H9 (cell line): ENCODE results near the gene CDC25C. TPM values are rescaled to one million over a fixed set of nuclear protein-coding genes. Genes with fewer than 3 reads are reported as not detected.

ENCODE experiments used
- DNase-seq: peaks from one replicate; pipeline ENCODE4 v3.0.0-alpha.2; 2017
- H2AFZ ChIP-seq: one replicate; pipeline ENCODE4 v1.6.1; 2013; ENCODE audit warnings: mild to moderate bottlenecking, low read length, control low read depth, moderate library complexity
- H2AK5ac ChIP-seq: 2 replicates; pipeline ENCODE4 v1.6.1; 2013; ENCODE audit warnings: low read length, control low read depth, mixed read lengths; ENCODE audit not compliant: insufficient read length
- H2BK120ac ChIP-seq: one replicate; pipeline ENCODE4 v1.6.1; 2013; ENCODE audit warnings: low read depth, mild to moderate bottlenecking, low read length, control low read depth, inconsistent platforms; ENCODE audit not compliant: poor library complexity, severe bottlenecking
- H2BK12ac ChIP-seq: 2 replicates; pipeline ENCODE4 v1.6.1; 2013; ENCODE audit warnings: low read length, control low read depth, mixed read lengths, low read depth; ENCODE audit not compliant: insufficient read length
- H2BK15ac ChIP-seq: 2 replicates; pipeline ENCODE4 v1.6.1; 2013; ENCODE audit warnings: low read depth, low read length, control low read depth
- H2BK20ac ChIP-seq: one replicate; pipeline ENCODE4 v1.6.1; 2013; ENCODE audit warnings: low read depth, mild to moderate bottlenecking, low read length, control low read depth, inconsistent platforms; ENCODE audit not compliant: poor library complexity, severe bottlenecking
- H2BK5ac ChIP-seq: 2 replicates; pipeline ENCODE4 v1.6.1; 2013; ENCODE audit warnings: low read length, control low read depth, mixed read lengths; ENCODE audit not compliant: insufficient read length
- H3K14ac ChIP-seq: 2 replicates; pipeline ENCODE4 v1.6.1; 2013; ENCODE audit warnings: low read length, control low read depth; ENCODE audit not compliant: insufficient read depth
- H3K18ac ChIP-seq: 2 replicates; pipeline ENCODE4 v1.6.1; 2013; ENCODE audit warnings: low read depth, mild to moderate bottlenecking, mixed read lengths, low read length, control low read depth; ENCODE audit not compliant: insufficient read length
- H3K23ac ChIP-seq: 2 replicates; pipeline ENCODE4 v1.6.1; 2013; ENCODE audit warnings: low read length, control low read depth, mixed read lengths, low read depth; ENCODE audit not compliant: insufficient read length
- H3K23me2 ChIP-seq: 2 replicates; pipeline ENCODE4 v1.6.1; 2013; ENCODE audit warnings: low read depth, mild to moderate bottlenecking, mixed read lengths, low read length, control low read depth; ENCODE audit not compliant: insufficient read length, poor library complexity, severe bottlenecking
- H3K27ac ChIP-seq: 2 replicates; pipeline ENCODE4 v1.5.1; 2013; ENCODE audit warnings: low read length, control low read depth, mixed read lengths, low read depth; ENCODE audit not compliant: insufficient read length
- H3K27me3 ChIP-seq: 2 replicates; pipeline ENCODE4 v1.6.1; 2013; ENCODE audit warnings: low read length, control low read depth, inconsistent platforms; ENCODE audit not compliant: insufficient read depth
- H3K4ac ChIP-seq: 2 replicates; pipeline ENCODE4 v1.6.1; 2013; ENCODE audit warnings: low read depth, mild to moderate bottlenecking, control low read depth, inconsistent platforms, low read length, moderate library complexity
- H3K4me1 ChIP-seq: 2 replicates; pipeline ENCODE4 v1.6.1; 2013; ENCODE audit warnings: low read length, control low read depth, inconsistent platforms; ENCODE audit not compliant: insufficient read depth
- H3K4me2 ChIP-seq: 2 replicates; pipeline ENCODE4 v1.6.1; 2013; ENCODE audit warnings: low read length, control low read depth, mixed read lengths; ENCODE audit not compliant: insufficient read length, insufficient read depth
- H3K56ac ChIP-seq: 2 replicates; pipeline ENCODE4 v1.6.1; 2013; ENCODE audit warnings: low read depth, mild to moderate bottlenecking, mixed read lengths, low read length, control low read depth; ENCODE audit not compliant: insufficient read length
- H3K79me1 ChIP-seq: 2 replicates; pipeline ENCODE4 v1.6.1; 2013; ENCODE audit warnings: low read depth, mild to moderate bottlenecking, moderate library complexity, low read length, control low read depth, inconsistent platforms; ENCODE audit not compliant: insufficient read depth, poor library complexity, severe bottlenecking
- H3K79me2 ChIP-seq: 2 replicates; pipeline ENCODE4 v1.6.1; 2013; ENCODE audit warnings: low read length, control low read depth, inconsistent platforms; ENCODE audit not compliant: insufficient read depth
- H3K9ac ChIP-seq: 2 replicates; pipeline ENCODE4 v1.6.1; 2013; ENCODE audit warnings: low read length, control low read depth, mixed read lengths; ENCODE audit not compliant: insufficient read length; ENCODE audit errors: extremely low read depth
- H3K9me3 ChIP-seq: one replicate; pipeline ENCODE4 v1.6.1; 2013; ENCODE audit warnings: low read depth, low read length, inconsistent platforms; ENCODE audit not compliant: control insufficient read depth
- H3T11ph ChIP-seq: one replicate; pipeline ENCODE4 v1.6.1; 2013; ENCODE audit warnings: mild to moderate bottlenecking, low read length, control low read depth, inconsistent platforms
- H4K20me1 ChIP-seq: one replicate; pipeline ENCODE4 v1.6.1; 2013; ENCODE audit not compliant: control insufficient read depth, insufficient read length, insufficient read depth
- H4K5ac ChIP-seq: 2 replicates; pipeline ENCODE4 v1.6.1; 2013; ENCODE audit warnings: low read depth, mild to moderate bottlenecking, mixed read lengths, low read length, control low read depth; ENCODE audit not compliant: insufficient read length
- H4K8ac ChIP-seq: replicated peaks from 2 replicates; pipeline ENCODE4 v1.6.1; 2013; ENCODE audit warnings: low read length, control low read depth, mixed read lengths, low read depth; ENCODE audit not compliant: insufficient read length
- H4K91ac ChIP-seq: 2 replicates; pipeline ENCODE4 v1.6.1; 2013; ENCODE audit warnings: low read depth, mild to moderate bottlenecking, moderate library complexity, mixed read lengths, low read length, control low read depth; ENCODE audit not compliant: insufficient read length
- H3K27ac Mint-ChIP-seq, 3 experiments: 2 replicates in 2 of 3; 3 replicates in 1 of 3; pipeline ENCODE4 v1.8.0; 2020 to 2021; ENCODE audit warnings: mixed read lengths in 3 of 3, mild to moderate bottlenecking in 1 of 3, moderate library complexity in 1 of 3
- H3K27me3 Mint-ChIP-seq: 2 replicates; pipeline ENCODE4 v1.8.0; 2021; ENCODE audit warnings: low read depth, mild to moderate bottlenecking, moderate library complexity, mixed read lengths
- H3K36me3 Mint-ChIP-seq, 3 experiments: 2 replicates in 2 of 3; 3 replicates in 1 of 3; pipeline ENCODE4 v1.8.0; 2020 to 2021; ENCODE audit warnings: low read depth in 3 of 3, mixed read lengths in 3 of 3; ENCODE audit not compliant: insufficient read depth in 1 of 3
- H3K4me1 Mint-ChIP-seq, 2 experiments: 2 replicates each; pipeline ENCODE4 v1.8.0; 2020; ENCODE audit warnings: mixed read lengths in 2 of 2
- H3K4me3 Mint-ChIP-seq, 2 experiments: 2 replicates in 1 of 2; 3 replicates in 1 of 2; pipeline ENCODE4 v1.8.0; 2020 to 2021; ENCODE audit warnings: mild to moderate bottlenecking in 2 of 2, mixed read lengths in 2 of 2, moderate library complexity in 1 of 2
- H3K9me3 Mint-ChIP-seq, 2 experiments: 2 replicates in 1 of 2; 3 replicates in 1 of 2; pipeline ENCODE4 v1.8.0; 2020; ENCODE audit warnings: mild to moderate bottlenecking in 2 of 2, mixed read lengths in 2 of 2, moderate library complexity in 1 of 2
- CTCF ChIP-seq: fragments of 200-600 bp; sonication (generic); conservative IDR thresholded peaks from 3 replicates; pipeline ENCODE4 v1.8.0; 2021; ENCODE audit warnings: antibody characterized with exemption, mild to moderate bottlenecking
- WGBS: extraction: QIAGEN DNeasy Blood & Tissue Kit; methylation state at CpG from one replicate; pipeline ENCODE4 v1.1.7; 2013; ENCODE audit warnings: missing lambda C conversion rate, low lambda C conversion rate, mixed read lengths; ENCODE audit not compliant: insufficient read length; ENCODE audit errors: extremely low coverage; 5-methylcytosine and 5-hydroxymethylcytosine counted together
- total RNA-seq: library from RNA; stranded (reverse); gene quantifications from 2 replicates; pipeline ENCODE4 v1.2.1, GENCODE V29; 2021

CDC25C gene
- total RNA-seq, 1 experiment from 2014 or later, result 22.8 TPM

GRCh38 chr5:138303372-138303771 is 28.2 kb downstream of the CDC25C start:
- H3K36me3 Mint-ChIP-seq, result peaks cover 6 to 19% (median 7%) of the 10 kb centered on the region in 3 experiments
- Histone ChIP-seq H2AK5ac (no peak overlapping the region), H3K27ac (no peak overlapping the region), H3K79me2 (no peaks in the 10 kb centered on the region), H2BK120ac (no peak overlapping the region), H3K23ac (no peak overlapping the region), H3K9ac (no peak overlapping the region), H3K56ac (no peak overlapping the region), H2BK15ac (no peak overlapping the region), H3K14ac (no peak overlapping the region), H2AFZ (no peak overlapping the region), H3K4me2 (no peak overlapping the region), H2BK20ac (no peak overlapping the region), H3T11ph (no peak overlapping the region), H3K4ac (no peak overlapping the region), H3K23me2 (no peaks in the 10 kb centered on the region), H2BK5ac (no peak overlapping the region), H4K20me1 (no peaks in the 10 kb centered on the region), H4K5ac (no peak overlapping the region), H3K4me1 (no peaks in the 10 kb centered on the region), H2BK12ac (no peak overlapping the region), H3K18ac (no peak overlapping the region), H3K9me3 (no peaks in the 10 kb centered on the region), H4K91ac (no peak overlapping the region), H3K79me1 (no peaks in the 10 kb centered on the region), H4K8ac (no peak overlapping the region), H3K27me3 (no peaks in the 10 kb centered on the region)
- no peak overlapping the region; a peak in 1 of 7 replicates for H3K27ac Mint-ChIP-seq
- WGBS, result no CpG with 5 or more reads among the region's 6 CpGs
- TF ChIP-seq CTCF, result no peak
- no peaks in the 10 kb centered on the region for H3K9me3 Mint-ChIP-seq
- H3K27me3 Mint-ChIP-seq, result no peaks in the 10 kb centered on the region
- peaks cover 0 to 3% of the 10 kb centered on the region in 2 experiments; a peak in 1 of 4 replicates for H3K4me1 Mint-ChIP-seq
- DNase-seq, result no peak
- H3K4me3 Mint-ChIP-seq, result no peak overlapping the region
